GM18511 (cell line): Measurements from ENCODE around the gene PSD4.

Experiments used
- ATAC-seq: cut with Tn5 transposase; IDR thresholded peaks from one replicate; pipeline ENCODE4 v1.9.1; 2021; ENCODE audit warnings: mild to moderate bottlenecking, moderate library complexity; ENCODE audit not compliant: unreplicated experiment

PSD4 gene

GRCh38 chr2:113258471-113259147, 84.8 kb downstream of the PSD4 start:
- ATAC-seq: no peak
